PFSK-1 (cell line): ENCODE results near the gene ZNF491.

Experiments
- FOXP2 ChIP-seq: optimal IDR thresholded peaks from 2 replicates; pipeline ENCODE3; 2011; ENCODE audit warnings: borderline replicate concordance, control low read depth, inconsistent platforms; ENCODE audit not compliant: insufficient read depth; ENCODE audit errors: extremely low read length, extremely low read depth
- POLR2AphosphoS5 ChIP-seq: IDR thresholded peaks from 2 replicates; pipeline ENCODE4 v1.6.1; 2012; ENCODE audit warnings: low read depth, mild to moderate bottlenecking, control low read depth, low read length, moderate library complexity
- SIN3A ChIP-seq: IDR thresholded peaks from 2 replicates; pipeline ENCODE4 v1.6.1; 2012; ENCODE audit warnings: mild to moderate bottlenecking, low read length, moderate library complexity, borderline replicate concordance; ENCODE audit not compliant: insufficient read depth
- TAF1 ChIP-seq: IDR thresholded peaks from 2 replicates; pipeline ENCODE4 v1.6.1; 2012; ENCODE audit warnings: low read length, control low read depth, borderline replicate concordance; ENCODE audit not compliant: insufficient read depth
- TF ChIP-seq, protein P1 (sequence below), 2 experiments: IDR thresholded peaks; 2 replicates each; pipeline versions ENCODE4 v1.6.1 to v1.8.0; 2011 to 2012; ENCODE audit warnings: low read depth in 2 of 2, low read length in 2 of 2, control low read depth in 1 of 2, inconsistent platforms in 1 of 2, mild to moderate bottlenecking in 1 of 2, moderate library complexity in 1 of 2; ENCODE audit not compliant: insufficient read depth in 1 of 2

- no peak for TF ChIP-seq POLR2AphosphoS5
- no peak for TF ChIP-seq TAF1
- TF ChIP-seq SIN3A: no peak
- TF ChIP-seq, protein P1, sequence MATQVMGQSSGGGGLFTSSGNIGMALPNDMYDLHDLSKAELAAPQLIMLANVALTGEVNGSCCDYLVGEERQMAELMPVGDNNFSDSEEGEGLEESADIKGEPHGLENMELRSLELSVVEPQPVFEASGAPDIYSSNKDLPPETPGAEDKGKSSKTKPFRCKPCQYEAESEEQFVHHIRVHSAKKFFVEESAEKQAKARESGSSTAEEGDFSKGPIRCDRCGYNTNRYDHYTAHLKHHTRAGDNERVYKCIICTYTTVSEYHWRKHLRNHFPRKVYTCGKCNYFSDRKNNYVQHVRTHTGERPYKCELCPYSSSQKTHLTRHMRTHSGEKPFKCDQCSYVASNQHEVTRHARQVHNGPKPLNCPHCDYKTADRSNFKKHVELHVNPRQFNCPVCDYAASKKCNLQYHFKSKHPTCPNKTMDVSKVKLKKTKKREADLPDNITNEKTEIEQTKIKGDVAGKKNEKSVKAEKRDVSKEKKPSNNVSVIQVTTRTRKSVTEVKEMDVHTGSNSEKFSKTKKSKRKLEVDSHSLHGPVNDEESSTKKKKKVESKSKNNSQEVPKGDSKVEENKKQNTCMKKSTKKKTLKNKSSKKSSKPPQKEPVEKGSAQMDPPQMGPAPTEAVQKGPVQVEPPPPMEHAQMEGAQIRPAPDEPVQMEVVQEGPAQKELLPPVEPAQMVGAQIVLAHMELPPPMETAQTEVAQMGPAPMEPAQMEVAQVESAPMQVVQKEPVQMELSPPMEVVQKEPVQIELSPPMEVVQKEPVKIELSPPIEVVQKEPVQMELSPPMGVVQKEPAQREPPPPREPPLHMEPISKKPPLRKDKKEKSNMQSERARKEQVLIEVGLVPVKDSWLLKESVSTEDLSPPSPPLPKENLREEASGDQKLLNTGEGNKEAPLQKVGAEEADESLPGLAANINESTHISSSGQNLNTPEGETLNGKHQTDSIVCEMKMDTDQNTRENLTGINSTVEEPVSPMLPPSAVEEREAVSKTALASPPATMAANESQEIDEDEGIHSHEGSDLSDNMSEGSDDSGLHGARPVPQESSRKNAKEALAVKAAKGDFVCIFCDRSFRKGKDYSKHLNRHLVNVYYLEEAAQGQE (IDR thresholded peaks at IDR 0.05; ENCODE audit: insufficient read depth in 1 of 2, low read depth in 2 of 2, low read length in 2 of 2): no peak
- no peak for TF ChIP-seq FOXP2
Observed at GRCh38 chr19:11781295-11782057, 16.8 kb upstream of the ZNF491 start.
